Endodermal cell (in vitro differentiated cells): ENCODE measurements around the gene CARMIL3. TPM values are rescaled to one million over a fixed set of nuclear protein-coding genes. Genes with fewer than 3 reads are reported as not detected.
A peak's percentile ranks its signal among the peaks of the same experiment; 100 is the strongest.

Source experiments
- DNase-seq: peaks from one replicate; pipeline ENCODE4 v3.0.0-alpha.2; 2017
- H3K27ac ChIP-seq: 2 replicates; pipeline ENCODE4 v1.5.1; 2013; ENCODE audit warnings: mild to moderate bottlenecking, low read depth, low read length, moderate library complexity
- H3K27me3 ChIP-seq: 2 replicates; pipeline ENCODE4 v1.6.1; 2013; ENCODE audit warnings: mild to moderate bottlenecking, low read length, moderate library complexity; ENCODE audit not compliant: insufficient read depth, control insufficient read depth, poor library complexity, severe bottlenecking
- H3K36me3 ChIP-seq: 2 replicates; pipeline ENCODE4 v1.7.0; 2013; ENCODE audit warnings: mild to moderate bottlenecking, low read length, moderate library complexity; ENCODE audit not compliant: control insufficient read depth, insufficient read depth
- H3K4me1 ChIP-seq: one replicate; pipeline ENCODE4 v1.7.0; 2013; ENCODE audit warnings: low read length; ENCODE audit not compliant: control insufficient read depth, insufficient read depth
- H3K4me3 ChIP-seq: 2 replicates; pipeline ENCODE4 v1.5.1; 2013; ENCODE audit warnings: mild to moderate bottlenecking, low read length, moderate library complexity
- H3K9ac ChIP-seq: 2 replicates; pipeline ENCODE4 v1.6.1; 2013; ENCODE audit warnings: mild to moderate bottlenecking, low read length, moderate library complexity; ENCODE audit not compliant: poor library complexity, severe bottlenecking; ENCODE audit errors: extremely low read depth
- H3K9me3 ChIP-seq: 2 replicates; pipeline ENCODE4 v1.6.1; 2013; ENCODE audit warnings: mild to moderate bottlenecking, low read length, moderate library complexity; ENCODE audit not compliant: control insufficient read depth
- H3K27ac Mint-ChIP-seq: 2 replicates; pipeline ENCODE4 v1.8.0; 2020; ENCODE audit warnings: mixed read lengths
- H3K27me3 Mint-ChIP-seq: 2 replicates; pipeline ENCODE4 v1.8.0; 2021; ENCODE audit warnings: mild to moderate bottlenecking, mixed read lengths; ENCODE audit not compliant: insufficient read depth
- H3K36me3 Mint-ChIP-seq: 2 replicates; pipeline ENCODE4 v1.8.0; 2020; ENCODE audit warnings: low read depth, mixed read lengths
- H3K4me1 Mint-ChIP-seq: 2 replicates; pipeline ENCODE4 v1.8.0; 2020; ENCODE audit warnings: mixed read lengths
- H3K4me3 Mint-ChIP-seq: 2 replicates; pipeline ENCODE4 v1.8.0; 2020; ENCODE audit warnings: mild to moderate bottlenecking, moderate library complexity, mixed read lengths
- H3K9me3 Mint-ChIP-seq: 2 replicates; pipeline ENCODE4 v1.8.0; 2020; ENCODE audit warnings: mild to moderate bottlenecking, mixed read lengths
- CTCF ChIP-seq: fragments of 200-600 bp; sonication (generic); conservative IDR thresholded peaks from 2 replicates; pipeline ENCODE4 v1.5.0; 2021; ENCODE audit warnings: antibody characterized with exemption, mild to moderate bottlenecking
- WGBS, 2 experiments: methylation state at CpG; one replicate each; pipeline versions ENCODE4 v1.1.5 to v1.1.7; 2013; ENCODE audit warnings: missing lambda C conversion rate in 2 of 2, mixed read lengths in 1 of 2; ENCODE audit not compliant: insufficient coverage in 1 of 2, insufficient read length in 1 of 2; 5-methylcytosine and 5-hydroxymethylcytosine counted together
- total RNA-seq, 2 donors: library from RNA; stranded (reverse); fragmentation: NEBNext Ultra II Directional in 1 of 2; extraction: Animal tissue kit (Norgen Biotek cat#: 25700) in 1 of 2; gene quantifications; 2 replicates in 1 of 2; 3 replicates in 1 of 2; pipeline ENCODE4 v1.2.1, GENCODE V29; 2021

The CARMIL3 gene
- total RNA-seq, 2 donors from 2014 or later = 2.1 to 4.4 TPM

- Mint-ChIP-seq H3K27me3 (peaks cover 13% of the 10 kb centered on the region), H3K27ac (no peak overlapping the region), H3K9me3 (no peaks in the 10 kb centered on the region), H3K36me3 (peaks cover 11% of the 10 kb centered on the region), H3K4me3 (no peak overlapping the region), H3K4me1 (peaks cover 33% of the 10 kb centered on the region)
- no peak overlapping the region for H3K4me3 ChIP-seq
- TF ChIP-seq CTCF = no peak
- no peaks in the 10 kb centered on the region for H3K27me3 ChIP-seq
- no peak overlapping the region for H3K9ac ChIP-seq
- no peaks in the 10 kb centered on the region for H3K36me3 ChIP-seq
- peaks cover 4% of the 10 kb centered on the region for H3K4me1 ChIP-seq
- no peaks in the 10 kb centered on the region for H3K9me3 ChIP-seq
- H3K27ac ChIP-seq = no peak overlapping the region
- no peak for DNase-seq
Observed at GRCh38 chr14:24092110-24092504, 40.3 kb downstream of the CARMIL3 start.

- no peak overlapping the region for H3K27ac ChIP-seq
- no peaks in the 10 kb centered on the region for H3K27me3 ChIP-seq
- Mint-ChIP-seq H3K27me3 (peaks cover 13% of the 10 kb centered on the region), H3K36me3 (peaks cover 11% of the 10 kb centered on the region), H3K9me3 (no peaks in the 10 kb centered on the region), H3K4me3 (peak overlapping the region; percentile 90), H3K27ac (no peak overlapping the region), H3K4me1 (peaks cover 32% of the 10 kb centered on the region)
- no peaks in the 10 kb centered on the region for H3K36me3 ChIP-seq
- DNase-seq = no peak
- no peak for TF ChIP-seq CTCF
- H3K9ac ChIP-seq = no peak overlapping the region
- H3K4me3 ChIP-seq = no peak overlapping the region
- no peaks in the 10 kb centered on the region for H3K9me3 ChIP-seq
- no peaks in the 10 kb centered on the region for H3K4me1 ChIP-seq
- 94 to 96% methylated on average over 2 to 4 of the region's 4 CpGs for WGBS, 2 experiments
Observed at GRCh38 chr14:24092505-24093206, 40.8 kb downstream of the CARMIL3 start.

- H3K9ac ChIP-seq = no peak overlapping the region
- peaks cover 11% of the 10 kb centered on the region for H3K36me3 Mint-ChIP-seq
- peaks cover 32% of the 10 kb centered on the region for H3K4me1 Mint-ChIP-seq
- no peak overlapping the region for H3K27ac ChIP-seq
- H3K27me3 Mint-ChIP-seq = peaks cover 13% of the 10 kb centered on the region
- WGBS, 2 experiments = 84 to 85% methylated on average over 14 to 19 of the region's 19 CpGs
- no peaks in the 10 kb centered on the region for H3K36me3 ChIP-seq
- TF ChIP-seq CTCF = no peak
- peak overlapping the region; percentile 92 for H3K27ac Mint-ChIP-seq
- peak overlapping the region; percentile 90 for H3K4me3 Mint-ChIP-seq
- no peaks in the 10 kb centered on the region for H3K4me1 ChIP-seq
- H3K27me3 ChIP-seq = no peaks in the 10 kb centered on the region
- no peak for DNase-seq
- no peaks in the 10 kb centered on the region for H3K9me3 Mint-ChIP-seq
- no peaks in the 10 kb centered on the region for H3K9me3 ChIP-seq
- H3K4me3 ChIP-seq = no peak overlapping the region
Observed at GRCh38 chr14:24093207-24093900, 41.5 kb downstream of the CARMIL3 start.
